GM11168 (cell line): ENCODE results near the gene LATS1.
"Not testable (repeated sequence)": the region's sequence is repeated elsewhere in the genome, so short reads cannot be mapped to it uniquely, and the experiment has no call there.

Experiments
- in situ Hi-C: fragments of 300-500 bp; cut with MboI; formaldehyde crosslinking; loops from one replicate; pipeline ENCODE4 v1.12.0; 2022; ENCODE audit warnings: low sequenced_read_pairs; ENCODE audit not compliant: unreplicated experiment

LATS1 gene

DNA sequence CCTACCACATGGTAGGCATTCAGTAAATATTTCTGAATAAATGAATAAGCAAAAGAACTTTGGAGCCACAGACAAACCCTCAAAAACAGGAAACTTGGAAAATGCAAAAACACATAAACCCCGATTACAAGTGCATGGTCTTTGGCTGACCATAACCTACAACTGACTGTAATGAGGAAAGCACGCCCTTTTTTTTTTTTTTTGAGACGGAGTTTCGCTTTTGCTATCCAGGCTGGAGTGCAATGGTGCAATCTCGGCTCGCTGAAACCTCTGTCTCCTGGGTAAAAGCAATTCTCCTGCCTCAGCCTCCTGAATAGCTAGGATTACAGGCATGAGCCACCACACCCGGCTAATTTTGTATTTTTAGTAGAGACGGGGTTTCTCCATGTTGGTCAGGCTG, 11.9 kb upstream of the LATS1 start:
- in situ Hi-C loops = no loop called here

DNA sequence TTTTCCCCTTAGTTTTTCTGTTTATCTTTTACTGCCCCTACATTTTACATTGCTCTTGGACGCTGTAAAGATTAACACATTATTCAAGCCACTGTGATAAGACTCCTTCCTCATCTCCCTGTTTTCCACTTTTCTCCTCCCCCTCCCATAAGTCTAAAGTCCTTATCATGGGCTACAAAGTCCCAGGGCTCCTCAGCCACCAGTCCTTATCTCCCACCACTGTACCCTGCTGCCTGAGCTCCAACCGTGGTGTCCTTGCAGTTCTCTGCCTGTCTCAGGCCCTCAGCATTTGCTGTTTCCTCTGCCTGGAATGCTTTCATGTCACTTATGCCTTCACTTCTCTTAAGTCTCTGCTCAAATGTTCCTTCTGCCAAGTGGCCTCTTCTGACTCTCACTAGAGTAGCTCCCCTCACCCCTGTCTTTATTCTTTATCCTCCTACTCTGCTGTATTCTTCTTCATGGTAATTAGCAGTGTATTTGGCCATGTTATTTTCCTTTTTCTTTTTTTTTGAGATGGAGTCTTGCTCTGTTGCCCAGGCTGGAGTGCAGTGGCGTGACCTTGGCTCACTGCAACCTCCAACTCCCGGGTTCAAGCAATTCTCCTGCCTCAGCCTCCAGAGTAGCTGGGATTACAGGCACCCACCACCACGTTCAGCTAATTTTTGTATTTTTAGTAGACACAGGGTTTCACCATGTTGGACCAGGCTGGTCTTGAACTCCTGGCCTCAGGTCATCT, 10.8 kb upstream of the LATS1 start:
- in situ Hi-C loops = no loop called here

DNA sequence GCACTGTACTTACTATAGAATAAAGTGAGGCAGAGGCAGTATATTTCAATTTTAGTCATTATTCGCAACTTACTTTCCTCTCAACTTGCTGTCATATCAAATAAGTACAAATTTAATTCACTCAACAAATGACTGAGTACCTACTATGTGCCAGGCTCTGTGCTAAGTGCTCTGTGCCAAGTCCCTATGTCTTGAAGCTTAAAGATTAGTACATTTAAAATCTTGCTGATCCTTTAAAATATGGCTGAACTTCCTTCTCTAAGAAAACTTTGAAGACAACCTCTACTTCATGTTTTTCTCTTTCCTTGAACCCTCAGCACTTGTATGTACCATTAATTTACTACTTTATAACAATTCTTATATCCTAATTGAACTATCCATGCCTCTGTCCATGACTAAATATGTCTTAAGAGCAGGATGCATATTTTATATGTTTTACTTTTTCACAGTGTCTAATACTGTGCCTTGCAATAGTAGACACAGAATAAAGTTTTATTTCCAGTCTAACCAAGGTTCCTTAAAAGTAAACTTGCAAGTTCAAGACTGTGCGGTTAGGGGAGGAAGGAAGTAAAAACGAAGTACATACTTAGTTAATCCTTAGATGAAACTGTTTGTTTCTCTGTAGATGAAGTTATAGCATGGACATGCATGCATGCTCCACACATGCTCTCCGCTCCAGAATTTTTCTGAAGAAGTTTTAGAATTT, 10.0 kb upstream of the LATS1 start:
- in situ Hi-C loops = no loop called here

- in situ Hi-C loops = no loop called here
Measured at GRCh38 chr6:149725785-149726184, 7.9 kb upstream of the LATS1 start.

DNA sequence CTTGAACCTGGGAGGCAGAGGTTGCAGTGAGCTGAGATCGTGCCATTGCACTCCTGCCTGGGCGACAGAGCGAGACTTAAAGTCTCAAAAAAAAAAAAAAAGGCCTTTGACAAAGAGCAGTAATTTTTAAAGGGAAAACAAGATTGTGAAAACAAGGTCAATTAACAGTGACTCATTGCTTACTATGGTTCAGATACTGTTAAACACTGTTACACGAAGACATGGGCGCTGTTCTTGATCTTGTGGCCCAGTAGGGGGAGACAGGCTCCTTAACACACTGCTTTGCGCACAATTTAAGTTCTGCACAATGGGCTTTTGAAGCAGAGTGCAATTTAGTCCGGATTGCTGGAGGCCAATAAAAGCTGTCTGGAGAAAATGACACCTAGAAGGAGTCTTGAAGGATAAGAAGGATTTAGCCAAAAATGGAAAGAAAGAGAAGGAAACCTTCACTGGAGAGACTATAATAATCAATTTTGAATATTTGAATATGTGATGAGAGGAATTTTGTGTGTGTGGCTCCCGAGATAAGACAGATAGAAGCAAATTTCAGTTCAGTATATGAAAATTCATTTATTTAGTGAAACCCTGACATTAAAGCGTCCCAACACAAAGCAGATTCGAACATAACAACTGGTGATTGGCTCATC, 6.0 kb upstream of the LATS1 start:
- in situ Hi-C loops = no loop called here

- in situ Hi-C loops = no loop called here
Measured at GRCh38 chr6:149723262-149723661, 5.4 kb upstream of the LATS1 start.

GRCh38 chr6:149719531-149719930, 1.6 kb upstream of the LATS1 start:
- in situ Hi-C loops = no loop called here

GRCh38 chr6:149717255-149717587, 680 bp downstream of the LATS1 start:
- in situ Hi-C loops = no loop called here

DNA sequence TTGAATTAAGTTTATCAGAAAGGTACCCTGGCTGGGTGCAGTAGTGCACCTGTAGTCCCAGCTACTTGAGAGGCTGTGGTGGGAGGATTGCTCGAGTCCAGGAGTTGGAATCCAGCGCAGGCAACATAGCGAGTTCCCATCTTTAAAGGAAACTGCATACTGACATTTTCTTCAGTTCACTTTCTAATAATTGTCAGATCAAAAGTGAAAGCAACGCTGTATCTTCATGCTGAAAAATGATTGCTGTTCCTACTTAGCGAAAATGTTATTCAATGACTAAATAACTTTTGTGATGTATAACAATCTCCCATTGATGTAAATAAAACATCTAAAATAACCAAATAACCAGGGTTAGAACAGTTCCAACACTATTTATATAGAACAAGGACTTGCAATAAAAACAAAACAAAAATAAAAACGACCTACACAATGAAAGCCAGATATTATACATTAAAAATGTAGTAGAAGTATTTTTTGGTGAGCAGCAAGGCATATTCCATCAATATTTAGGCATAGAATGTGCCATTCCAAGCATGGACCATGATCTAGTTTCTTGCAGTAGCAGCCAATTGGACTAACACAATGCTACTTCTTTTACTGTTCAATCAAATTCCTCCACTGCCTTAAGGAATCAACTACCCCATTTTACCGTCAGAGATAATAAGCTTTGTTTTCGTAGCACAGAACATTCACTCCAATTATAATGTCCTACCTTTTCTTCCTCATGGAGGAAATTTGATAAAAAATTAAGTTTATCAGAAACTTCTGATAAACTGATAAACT, 1.5 kb downstream of the LATS1 start:
- in situ Hi-C loops = no loop called here

- in situ Hi-C loops = no loop called here
Measured at GRCh38 chr6:149714442-149714841, 3.5 kb downstream of the LATS1 start.

GRCh38 chr6:149711711-149712110, 6.2 kb downstream of the LATS1 start:
- in situ Hi-C loops = no loop called here

GRCh38 chr6:149701714-149702113, 16.2 kb downstream of the LATS1 start:
- in situ Hi-C loops = no loop called here

- in situ Hi-C loops = no loop called here
Measured at GRCh38 chr6:149699150-149699549, 18.8 kb downstream of the LATS1 start.

- in situ Hi-C loops = no loop called here
Measured at GRCh38 chr6:149698175-149698574, 19.7 kb downstream of the LATS1 start.

DNA sequence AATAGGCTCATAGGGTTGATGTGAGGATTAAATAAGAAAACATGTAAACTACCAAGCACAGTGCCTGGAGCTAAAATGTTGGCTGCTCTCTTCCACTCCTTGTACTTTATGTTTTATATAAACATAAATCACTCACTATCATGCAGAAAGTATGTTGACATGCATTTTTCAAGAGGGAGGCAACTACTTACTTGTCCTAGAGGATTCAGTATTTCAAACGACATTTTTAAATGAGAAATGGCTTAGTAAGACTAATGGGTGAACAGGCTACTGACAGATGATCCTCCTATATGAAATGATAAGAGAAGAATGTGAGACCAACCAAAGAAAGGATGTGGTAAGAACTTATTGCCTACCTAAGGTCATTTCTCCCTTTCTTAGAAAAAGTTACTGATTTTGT, 21.0 kb downstream of the LATS1 start:
- in situ Hi-C loops = no loop called here

DNA sequence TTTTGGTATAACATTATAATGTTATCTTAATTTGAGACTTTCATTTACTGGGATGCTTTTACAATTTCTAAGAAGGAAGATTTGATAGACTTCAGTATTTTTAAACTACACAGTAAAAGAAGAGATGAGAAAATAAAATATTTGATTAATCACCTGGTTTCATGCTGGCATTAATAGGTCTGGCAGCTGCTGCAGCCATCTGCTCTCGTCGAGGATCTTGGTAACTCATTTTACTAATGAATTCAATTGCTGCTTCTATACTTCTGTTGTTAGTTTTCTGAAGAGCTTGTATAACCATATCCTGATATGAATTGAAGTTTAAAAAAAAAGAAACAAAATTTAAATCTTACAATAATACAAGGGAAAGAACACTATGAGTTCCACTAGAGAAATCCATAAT, 23.0 kb downstream of the LATS1 start:
- in situ Hi-C loops = no loop called here

DNA sequence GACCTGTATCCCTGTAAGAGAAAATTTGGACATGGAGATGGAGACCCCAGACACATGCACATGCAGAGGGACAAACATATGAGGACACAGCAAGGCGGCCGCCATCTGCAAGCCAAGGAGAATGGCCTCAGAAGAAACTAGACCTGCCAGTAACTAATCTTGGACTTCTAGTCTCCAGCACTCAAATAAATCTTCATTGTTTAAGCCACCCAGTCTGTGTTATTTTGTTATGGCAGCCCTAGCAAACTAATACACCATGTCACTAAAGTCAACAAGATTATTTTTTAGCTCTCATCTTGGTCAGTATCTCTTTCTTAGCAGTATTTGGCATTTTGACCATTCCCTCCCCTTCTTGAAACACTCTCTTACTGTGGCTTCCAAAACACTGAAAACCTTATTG, 26.7 kb downstream of the LATS1 start:
- in situ Hi-C loops = no loop called here

- in situ Hi-C loops = no loop called here
Measured at GRCh38 chr6:149686230-149686629, 31.7 kb downstream of the LATS1 start.

- in situ Hi-C loops = no loop called here
Measured at GRCh38 chr6:149683256-149683859, 34.5 kb downstream of the LATS1 start.

DNA sequence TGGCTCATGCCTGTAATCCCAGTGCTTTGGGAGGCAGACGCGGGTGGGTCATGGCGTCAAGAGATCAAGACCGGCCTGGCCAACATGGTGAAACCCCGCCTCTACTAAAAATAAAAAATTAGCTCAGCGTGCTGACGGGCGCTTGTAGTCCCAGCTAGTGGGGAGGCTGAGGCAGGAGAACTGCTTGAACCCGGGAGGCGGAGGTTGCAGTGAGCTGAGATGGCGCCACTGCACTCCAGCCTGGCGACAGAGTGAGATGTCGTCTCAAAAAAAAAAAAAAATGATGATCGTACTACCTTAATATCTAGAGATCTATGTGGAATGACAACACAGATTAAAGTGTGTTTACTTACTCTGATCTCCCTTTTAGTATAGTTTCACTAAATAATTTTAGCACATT, 36.1 kb downstream of the LATS1 start:
- in situ Hi-C loops = not testable (repeated sequence)
